ENCODE data around the gene KCNK15. TPM values are rescaled to one million over a fixed set of nuclear protein-coding genes. Genes with fewer than 3 reads are reported as not detected.
A peak's percentile ranks its signal among the peaks of the same experiment; 100 is the strongest.

KCNK15 gene
- total RNA-seq, 1 experiment from 2014 or later: 0.33 TPM

- Histone ChIP-seq H2AFZ (ENCODE audit: low read length) (no peak within 1 kb of the TSS), H2BK12ac (ENCODE audit: insufficient read length, low read depth, low read length) (no peak within 1 kb of the TSS), H2BK5ac (ENCODE audit: insufficient read length, low read length) (no peak within 1 kb of the TSS), H4K20me1 (ENCODE audit: control insufficient read depth, insufficient read depth, insufficient read length) (no peaks in the 10 kb centered on the region), H2AK5ac (ENCODE audit: insufficient read length, low read length) (no peak within 1 kb of the TSS), H4K8ac (replicated peaks; ENCODE audit: insufficient read length, low read depth, low read length) (no peak within 1 kb of the TSS), H3K27ac (ENCODE audit: insufficient read length, low read depth, low read length) (no peak within 1 kb of the TSS), H3K4me2 (ENCODE audit: insufficient read depth, insufficient read length, low read length) (no peak within 1 kb of the TSS), H3K79me1 (ENCODE audit: insufficient read depth, low read depth, low read length, poor library complexity, severe bottlenecking) (no peaks in the 10 kb centered on the region), H2BK15ac (ENCODE audit: low read depth, low read length) (no peak within 1 kb of the TSS), H3K23me2 (ENCODE audit: insufficient read length, low read depth, low read length, poor library complexity, severe bottlenecking) (no peaks in the 10 kb centered on the region), H3K4me1 (ENCODE audit: insufficient read depth, low read length) (no peaks in the 10 kb centered on the region), H4K5ac (ENCODE audit: insufficient read length, low read depth, low read length) (no peak within 1 kb of the TSS), H3K79me2 (ENCODE audit: insufficient read depth, low read length) (no peaks in the 10 kb centered on the region), H3K18ac (ENCODE audit: insufficient read length, low read depth, low read length) (no peak within 1 kb of the TSS), H3K14ac (ENCODE audit: insufficient read depth, low read length) (peak within 1 kb of the TSS; percentile 52; the same call in 1 of the 2 replicates), H3T11ph (ENCODE audit: low read length) (no peak within 1 kb of the TSS), H4K91ac (ENCODE audit: insufficient read length, low read depth, low read length) (no peak within 1 kb of the TSS), H2BK20ac (ENCODE audit: low read depth, low read length, poor library complexity, severe bottlenecking) (no peak within 1 kb of the TSS), H3K9ac (ENCODE audit: extremely low read depth, insufficient read length, low read length) (no peak within 1 kb of the TSS), H3K4ac (ENCODE audit: low read depth, low read length) (no peak within 1 kb of the TSS), H3K9me3 (ENCODE audit: control insufficient read depth, low read depth, low read length) (no peaks in the 10 kb centered on the region), H2BK120ac (ENCODE audit: low read depth, low read length, poor library complexity, severe bottlenecking) (no peak within 1 kb of the TSS), H3K56ac (ENCODE audit: insufficient read length, low read depth, low read length) (no peak within 1 kb of the TSS), H3K27me3 (ENCODE audit: insufficient read depth, low read length) (no peaks in the 10 kb centered on the region), H3K23ac (ENCODE audit: insufficient read length, low read depth, low read length) (no peak within 1 kb of the TSS)
- H3K4me1 Mint-ChIP-seq: no peaks in the 10 kb centered on the region
- H3K4me3 Mint-ChIP-seq: no peak within 1 kb of the TSS
- no peaks in the 10 kb centered on the region for H3K9me3 Mint-ChIP-seq
- H3K27me3 Mint-ChIP-seq (ENCODE audit: low read depth): no peaks in the 10 kb centered on the region; the same call in 1 of the 2 replicates
- TF ChIP-seq CTCF (conservative IDR thresholded peaks at IDR 0.05): no peak
- no CpG with 5 or more reads among the region's 28 CpGs for WGBS (ENCODE audit: extremely low coverage, insufficient read length, low lambda C conversion rate)
- no peaks in the 10 kb centered on the region for H3K36me3 Mint-ChIP-seq (ENCODE audit: insufficient read depth in 1 of 3, low read depth in 3 of 3)
- no peak for DNase-seq
- H3K27ac Mint-ChIP-seq: peak within 1 kb of the TSS in 1 of 3 experiments; percentile 22; a peak in 3 of 7 replicates
Observed at GRCh38 chr20:44714701-44715498, 30.8 kb upstream of the KCNK15 start, which contains the start of gene CCN5. Gene CCN5, plus strand, starts transcription at chr20:44715369. Its CDS starts 22 bp downstream, at chr20:44715391.
